Measurements from ENCODE around the gene GTF3A.

GTF3A gene

GRCh38 chr13:27481766-27482165 lies 57.3 kb downstream of the GTF3A start:
- H3K4me3 ChIP-seq = no peak overlapping the region
- no peak overlapping the region for H3K27ac ChIP-seq

- Histone ChIP-seq H3K4me3 (no peak overlapping the region), H3K27ac (peak overlapping the region in 1 of 21 experiments; percentile 42)
These were observed 58.6 kb downstream of the GTF3A start for GRCh38 chr13:27482983-27483382.

- peak overlapping the region in 1 of 21 experiments; percentile 42 for H3K27ac ChIP-seq
- H3K4me3 ChIP-seq = no peak overlapping the region
These were observed 59.0 kb downstream of the GTF3A start for GRCh38 chr13:27483421-27483820.

Data from skin epidermis (tissue), 12 donors.